A549 (cell line): ENCODE results near the gene ERICH6B. TPM values are rescaled to one million over a fixed set of nuclear protein-coding genes. Genes with fewer than 3 reads are reported as not detected.
A peak's percentile ranks its signal among the peaks of the same experiment; 100 is the strongest.

ENCODE experiments used
- ATAC-seq, 2 experiments: fragments of 200-7000 bp in 1 of 2; fragments of >200 bp in 1 of 2; cut with Nextera tagmentation in 1 of 2; cut with Tn5 transposase in 1 of 2; 3 replicates each; pipeline versions ENCODE4 v1.8.0 to v1.9.1; 2018 to 2020; ENCODE audit warnings: mild to moderate bottlenecking in 1 of 2, moderate library complexity in 1 of 2
- CTCF ChIA-PET: fragments of 300-600 bp; sonication (Branson Sonifier 250); formaldehyde crosslinking; extraction: SDS; loops from one replicate; lab custom pipeline; 2021; ENCODE audit warnings: antibody characterized with exemption, inconsistent platforms; lab: Yijun Ruan, JAX
- POLR2A ChIA-PET: fragments of 350-600 bp; formaldehyde crosslinking; extraction: SDS; loops from one replicate; lab custom pipeline; 2021; ENCODE audit warnings: antibody characterized with exemption, inconsistent platforms; lab: Yijun Ruan, JAX
- DNase-seq, 2 experiments: peaks; one replicate each; pipeline versions ENCODE4 v3.0.0 to v3.0.0-alpha.2; 2011 to 2016; ENCODE audit warnings: low read depth in 1 of 2, low spot score in 1 of 2
- FAIRE-seq: peaks from 2 replicates; lab custom pipeline; 2011; peaks lifted over from hg19 to GRCh38; lab: Jason Lieb, UNC
- H3K27ac ChIP-seq, 2 experiments: fragments of >200 bp; sonication (Bioruptor Twin); formaldehyde crosslinking; 3 replicates each; pipeline ENCODE4 v1.5.1; 2016 to 2017
- H3K4me1 ChIP-seq: fragments of >200 bp; sonication (Bioruptor Twin); formaldehyde crosslinking; 3 replicates; pipeline ENCODE4 v1.6.1; 2016
- H3K4me2 ChIP-seq: fragments of >200 bp; sonication (Bioruptor Twin); formaldehyde crosslinking; 3 replicates; pipeline ENCODE4 v1.6.1; 2016
- H3K4me3 ChIP-seq: fragments of >200 bp; sonication (Bioruptor Twin); formaldehyde crosslinking; 3 replicates; pipeline ENCODE4 v1.5.1; 2016
- H3K9me3 ChIP-seq: fragments of >200 bp; sonication (Bioruptor Twin); formaldehyde crosslinking; 3 replicates; pipeline ENCODE4 v1.6.1; 2016
- BHLHE40 ChIP-seq: IDR thresholded peaks from 2 replicates; pipeline ENCODE4 v1.6.1; 2012; ENCODE audit warnings: low read depth, low read length, inconsistent platforms
- CBX2 ChIP-seq: fragments of 200-600 bp; sonication (generic); IDR thresholded peaks from 2 replicates; pipeline ENCODE4 v1.6.1; 2016; ENCODE audit warnings: low read depth, mild to moderate bottlenecking, borderline replicate concordance
- CEBPB ChIP-seq, 2 experiments: fragments of >200 bp in 1 of 2; sonication (Bioruptor Twin) in 1 of 2; formaldehyde crosslinking in 1 of 2; IDR thresholded peaks; 2 replicates each; pipeline ENCODE4 v1.6.1; 2012 to 2016
- CHD2 ChIP-seq: fragments of 150-350 bp; IDR thresholded peaks from 2 replicates; pipeline ENCODE4 v1.6.1; 2014; ENCODE audit warnings: low read length; ENCODE audit not compliant: partially characterized antibody
- CTCF ChIP-seq: fragments of >200 bp; sonication (Bioruptor Twin); formaldehyde crosslinking; IDR thresholded peaks from 3 replicates; pipeline ENCODE4 v1.5.1; 2016
- EP300 ChIP-seq, 2 experiments: fragments of >200 bp; sonication (Bioruptor Twin); formaldehyde crosslinking; IDR thresholded peaks; 2 replicates in 1 of 2; 3 replicates in 1 of 2; pipeline ENCODE4 v1.6.1; 2016 to 2017
- JUN ChIP-seq, 2 experiments: fragments of >200 bp; sonication (Bioruptor Twin); formaldehyde crosslinking; IDR thresholded peaks; 2 replicates in 1 of 2; 3 replicates in 1 of 2; pipeline ENCODE4 v1.6.1; 2016 to 2017
- MAX ChIP-seq: IDR thresholded peaks from 2 replicates; pipeline ENCODE4 v1.6.1; 2012
- MAZ ChIP-seq: fragments of 150-350 bp; IDR thresholded peaks from 2 replicates; pipeline ENCODE4 v1.6.1; 2014; ENCODE audit warnings: antibody characterized with exemption, low read depth, low read length, borderline replicate concordance
- MYC ChIP-seq: IDR thresholded peaks from 2 replicates; pipeline ENCODE4 v1.6.1; 2012; ENCODE audit warnings: mild to moderate bottlenecking, inconsistent platforms, low read length, improper control_type of control experiment, borderline replicate concordance
- RAD21 ChIP-seq, 2 experiments: fragments of >200 bp in 1 of 2; sonication (Bioruptor Twin) in 1 of 2; formaldehyde crosslinking in 1 of 2; IDR thresholded peaks in 1 of 2; conservative IDR thresholded peaks in 1 of 2; 2 replicates in 1 of 2; 3 replicates in 1 of 2; pipeline ENCODE4 v1.6.1; 2012 to 2018; ENCODE audit warnings: inconsistent platforms in 1 of 2
- RNF2 ChIP-seq: fragments of 200-600 bp; sonication (generic); IDR thresholded peaks from 2 replicates; pipeline ENCODE4 v1.6.1; 2016; ENCODE audit warnings: low read depth, mild to moderate bottlenecking, antibody characterized with exemption, moderate library complexity, borderline replicate concordance
- SMC3 ChIP-seq: fragments of >200 bp; sonication (Bioruptor Twin); formaldehyde crosslinking; IDR thresholded peaks from 3 replicates; pipeline ENCODE4 v1.6.1; 2018; ENCODE audit warnings: inconsistent platforms
- TP53 ChIP-seq: fragments of 250-450 bp; sonication (Bioruptor Pico); IDR thresholded peaks from 2 replicates; pipeline ENCODE4 v1.5.0; 2021; ENCODE audit warnings: mild to moderate bottlenecking, moderate library complexity
- ZC3H11A ChIP-seq: fragments of 450-650 bp; IDR thresholded peaks from 2 replicates; pipeline ENCODE4 v1.6.1; 2014; ENCODE audit warnings: antibody characterized with exemption, mild to moderate bottlenecking
- ZFP36 ChIP-seq: fragments of 450-650 bp; IDR thresholded peaks from 2 replicates; pipeline ENCODE4 v1.6.1; 2014; ENCODE audit warnings: borderline replicate concordance; ENCODE audit not compliant: partially characterized antibody
- WGBS: methylation state at CpG from one replicate; pipeline ENCODE4 v1.1.6; 2017; ENCODE audit errors: missing lambda C conversion rate; 5-methylcytosine and 5-hydroxymethylcytosine counted together
- polyA plus RNA-seq, 4 experiments: library from polyadenylated mRNA; depleted of rRNA in 3 of 4; stranded (reverse); fragments of >200 nt; fragmentation: RNase III in 1 of 4; extraction: RNeasy Plus Mini Kit Qiagen cat#74134 plus additional on column Dnase treatment in 1 of 4; gene quantifications; 2 replicates in 3 of 4; 3 replicates in 1 of 4; pipeline ENCODE4 v1.2.3, GENCODE V29; 2011 to 2017

The ERICH6B gene
- polyA plus RNA-seq, 2 of the 4 experiments (the other 2 are of a cell fraction), result not detected

GRCh38 chr13:45628094-45628493 is 12.6 kb upstream of the ERICH6B start (continued):
- TF ChIP-seq RNF2 (no peak), SMC3 (no peak)
- TF ChIP-seq, all 56 proteins: peak for 0

- H3K4me2 ChIP-seq, result no peak overlapping the region
- CTCF ChIA-PET, result interaction anchor here (1.3 kb wide), 1 partner anchor 10 kb away, joined by 3 read pairs; no protein-coding TSS in a partner anchor
- POLR2A ChIA-PET, result no interaction called here
- DNase-seq (no peak), FAIRE-seq (no peak), ATAC-seq (no peak)
- H3K27ac ChIP-seq, result no peak overlapping the region
- TF ChIP-seq CTCF (no peak), EP300 (IDR thresholded peaks at IDR 0.05) (no peak), ZC3H11A (no peak), MAZ (no peak)
- 14% methylated on average over 1 of the region's 1 CpG for WGBS
- no peaks in the 10 kb centered on the region for H3K4me1 ChIP-seq
- no peaks in the 10 kb centered on the region for H3K9me3 ChIP-seq
- no peak overlapping the region for H3K4me3 ChIP-seq
Observed at GRCh38 chr13:45627656-45628055, 12.1 kb upstream of the ERICH6B start.

GRCh38 chr13:45626731-45627374 is 11.3 kb upstream of the ERICH6B start:
- Histone ChIP-seq H3K4me1 (no peaks in the 10 kb centered on the region), H3K9me3 (no peaks in the 10 kb centered on the region), H3K4me2 (no peak overlapping the region), H3K4me3 (no peak overlapping the region), H3K27ac (no peak overlapping the region)
- ChIA-PET CTCF (interaction anchor here (1.3 kb wide), 1 partner anchor 11 kb away, joined by 3 read pairs; no protein-coding TSS in a partner anchor), POLR2A (no interaction called here)
- no peak for FAIRE-seq
- ATAC-seq, result no peak
- TF ChIP-seq JUN (IDR thresholded peaks at IDR 0.05) (no peak), CBX2 (no peak), MAZ (no peak), TP53 (CRISPR knock-in tag) (no peak), BHLHE40 (no peak), MAX (no peak), EP300 (IDR thresholded peaks at IDR 0.05) (no peak), ZFP36 (no peak)
- 4% methylated on average over 4 of the region's 4 CpGs for WGBS
- DNase-seq, result no peak

DNA sequence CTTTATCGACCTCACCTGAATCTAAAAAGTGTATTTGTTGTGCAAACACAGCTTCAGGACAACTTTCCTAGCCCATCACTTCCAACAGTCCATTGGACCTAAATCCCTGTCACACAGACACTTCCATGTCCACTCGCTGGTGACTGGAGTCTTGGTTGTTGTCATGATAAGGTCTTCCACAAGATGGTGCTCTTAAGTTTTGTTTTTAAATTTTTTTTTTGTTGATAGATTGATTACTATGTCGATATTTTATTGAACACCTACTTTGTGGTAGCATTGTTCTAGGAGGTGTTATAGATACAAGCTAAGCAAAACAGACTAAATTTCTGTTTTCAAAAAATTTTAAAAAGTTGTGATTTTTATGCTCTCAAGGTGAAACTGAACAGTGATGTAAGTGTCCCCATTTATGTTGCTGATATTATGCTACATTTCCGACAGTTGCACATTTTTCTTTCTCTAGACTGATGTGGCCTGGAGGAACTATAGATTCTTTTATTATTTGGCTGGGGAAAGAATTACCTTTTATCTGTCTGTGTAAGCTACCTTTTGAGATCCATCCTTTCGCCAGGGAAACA is 8.1 kb upstream of the ERICH6B start:
- FAIRE-seq (no peak), DNase-seq (peak; percentile 25 to 27), ATAC-seq (peak in 1 of 2 experiments; percentile 59; a peak in 3 of 6 replicates)
- POLR2A ChIA-PET, result no interaction called here
- Histone ChIP-seq H3K27ac (no peak overlapping the region), H3K4me2 (no peak overlapping the region), H3K9me3 (no peaks in the 10 kb centered on the region), H3K4me1 (no peaks in the 10 kb centered on the region), H3K4me3 (no peak overlapping the region)
- CTCF ChIA-PET, result interaction anchor here (0.7 to 3.9 kb wide), 19 partner anchors 8 to 652 kb away, joined by 3 to 27 read pairs (median 3); partner anchors contain the start of gene ERICH6B
- WGBS, result 11% methylated on average over 5 of the region's 5 CpGs
- TF ChIP-seq SMC3 (peak; percentile 54), CTCF (peak; percentile 59), RAD21 (conservative IDR thresholded peaks at IDR 0.05 in 1 of 2, IDR thresholded peaks at IDR 0.05 in 1 of 2) (peak; percentile 50 to 62), CHD2 (no peak), BHLHE40 (no peak), MYC (no peak), CEBPB (IDR thresholded peaks at IDR 0.05) (no peak)
